Ascending aorta (tissue), 2 donors: Measurements from ENCODE around the gene ZKSCAN3. TPM values are rescaled to one million over a fixed set of nuclear protein-coding genes. Genes with fewer than 3 reads are reported as not detected.

Experiments used
- DNase-seq, 2 donors: peaks; one replicate each; pipeline ENCODE4 v3.0.0-alpha.2; 2019; ENCODE audit warnings: low spot score in 2 of 2
- H3K27ac ChIP-seq, 2 donors: fragments of 200-600 bp; sonication (generic); one replicate each; pipeline ENCODE4 v1.5.1; 2016 to 2017; ENCODE audit warnings: mild to moderate bottlenecking in 1 of 2
- H3K27me3 ChIP-seq: fragments of 200-600 bp; sonication (generic); one replicate; pipeline ENCODE4 v1.5.1; 2017
- H3K36me3 ChIP-seq, 2 donors: fragments of 200-600 bp; sonication (generic); one replicate each; pipeline ENCODE4 v1.5.1; 2016
- H3K4me1 ChIP-seq, 2 donors: fragments of 200-600 bp; sonication (generic); one replicate each; pipeline ENCODE4 v1.5.1; 2016 to 2017; ENCODE audit warnings: mild to moderate bottlenecking in 1 of 2
- H3K4me3 ChIP-seq, 2 donors: fragments of 200-600 bp; sonication (generic); one replicate each; pipeline ENCODE4 v1.5.1; 2016 to 2017; ENCODE audit warnings: mild to moderate bottlenecking in 1 of 2
- H3K9me3 ChIP-seq, 2 donors: fragments of 200-600 bp; sonication (generic); one replicate each; pipeline ENCODE4 v1.5.1; 2016
- intact Hi-C: fragments of 100-400 bp; cut with DNase I; formaldehyde crosslinking; loops from one replicate; pipeline ENCODE4 v1.15.1; 2023
- total RNA-seq: library from RNA; depleted of rRNA; stranded (reverse); fragments of >200 nt; gene quantifications from one replicate; pipeline ENCODE4 v1.1.0, GENCODE V29; 2016
- TF ChIP-seq, protein P1 (sequence below), 3 experiments: fragments of 200-600 bp in 2 of 3; fragments of 450-650 bp in 1 of 3; sonication (generic) in 2 of 3; IDR thresholded peaks; one replicate each; pipeline ENCODE4 v1.5.1; 2016 to 2019; ENCODE audit warnings: antibody characterized with exemption in 3 of 3, mild to moderate bottlenecking in 1 of 3, moderate library complexity in 1 of 3

Gene ZKSCAN3
- total RNA-seq, 1 donor from 2014 or later: 0.21 TPM

DNA sequence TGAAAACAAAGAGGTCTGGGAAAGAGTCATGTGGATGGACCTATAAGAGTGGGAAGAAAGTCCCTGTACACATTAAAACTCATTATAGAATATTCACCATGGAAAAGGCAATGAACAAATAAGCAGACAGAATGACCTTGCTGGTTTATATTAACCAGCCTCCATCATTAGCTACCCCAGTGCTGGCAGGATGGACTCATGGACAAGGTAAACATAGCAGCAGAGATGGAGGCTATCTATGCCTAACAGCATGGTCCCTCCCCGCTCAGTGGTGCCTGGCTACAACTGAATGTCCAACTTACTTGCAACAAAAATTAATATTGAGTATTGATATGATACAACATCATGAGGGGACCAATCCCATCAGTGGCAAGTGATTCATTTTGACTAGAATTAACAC is 4.5 kb upstream of the ZKSCAN3 start:
- Histone ChIP-seq H3K9me3 (no peaks in the 10 kb centered on the region), H3K36me3 (no peaks in the 10 kb centered on the region), H3K4me1 (no peaks in the 10 kb centered on the region), H3K4me3 (no peak overlapping the region), H3K27me3 (no peaks in the 10 kb centered on the region), H3K27ac (no peak overlapping the region)
- intact Hi-C loops: no loop called here
- no peak for DNase-seq
- TF ChIP-seq, protein P1, sequence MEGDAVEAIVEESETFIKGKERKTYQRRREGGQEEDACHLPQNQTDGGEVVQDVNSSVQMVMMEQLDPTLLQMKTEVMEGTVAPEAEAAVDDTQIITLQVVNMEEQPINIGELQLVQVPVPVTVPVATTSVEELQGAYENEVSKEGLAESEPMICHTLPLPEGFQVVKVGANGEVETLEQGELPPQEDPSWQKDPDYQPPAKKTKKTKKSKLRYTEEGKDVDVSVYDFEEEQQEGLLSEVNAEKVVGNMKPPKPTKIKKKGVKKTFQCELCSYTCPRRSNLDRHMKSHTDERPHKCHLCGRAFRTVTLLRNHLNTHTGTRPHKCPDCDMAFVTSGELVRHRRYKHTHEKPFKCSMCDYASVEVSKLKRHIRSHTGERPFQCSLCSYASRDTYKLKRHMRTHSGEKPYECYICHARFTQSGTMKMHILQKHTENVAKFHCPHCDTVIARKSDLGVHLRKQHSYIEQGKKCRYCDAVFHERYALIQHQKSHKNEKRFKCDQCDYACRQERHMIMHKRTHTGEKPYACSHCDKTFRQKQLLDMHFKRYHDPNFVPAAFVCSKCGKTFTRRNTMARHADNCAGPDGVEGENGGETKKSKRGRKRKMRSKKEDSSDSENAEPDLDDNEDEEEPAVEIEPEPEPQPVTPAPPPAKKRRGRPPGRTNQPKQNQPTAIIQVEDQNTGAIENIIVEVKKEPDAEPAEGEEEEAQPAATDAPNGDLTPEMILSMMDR (IDR thresholded peaks at IDR 0.05): no peak

DNA sequence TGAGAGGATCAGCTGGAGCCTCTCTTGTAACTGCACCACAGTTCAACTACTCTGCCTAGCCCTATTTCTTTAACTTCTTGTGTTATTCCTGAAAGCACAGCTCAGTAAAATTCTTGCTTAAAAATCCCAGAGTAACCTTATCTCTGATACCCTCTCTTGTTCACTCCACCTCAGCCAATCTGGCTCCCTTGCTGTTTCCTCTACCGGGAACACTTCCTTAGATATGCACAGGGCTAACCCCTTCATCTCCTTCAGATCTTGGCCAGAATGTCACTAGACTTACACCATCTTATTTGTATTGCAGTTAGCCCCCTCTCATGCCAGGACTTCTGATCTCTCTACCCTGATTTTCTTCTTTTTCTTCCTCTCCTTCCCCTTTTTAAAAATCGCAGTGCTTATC is 2.6 kb upstream of the ZKSCAN3 start:
- Histone ChIP-seq H3K4me3 (no peak overlapping the region), H3K27me3 (no peaks in the 10 kb centered on the region), H3K27ac (no peak overlapping the region), H3K4me1 (peaks cover 0 to 7% of the 10 kb centered on the region in 2 donors), H3K9me3 (no peaks in the 10 kb centered on the region), H3K36me3 (no peaks in the 10 kb centered on the region)
- TF ChIP-seq, protein P1 (IDR thresholded peaks at IDR 0.05): no peak
- no peak for DNase-seq
- intact Hi-C loops: no loop called here

DNA sequence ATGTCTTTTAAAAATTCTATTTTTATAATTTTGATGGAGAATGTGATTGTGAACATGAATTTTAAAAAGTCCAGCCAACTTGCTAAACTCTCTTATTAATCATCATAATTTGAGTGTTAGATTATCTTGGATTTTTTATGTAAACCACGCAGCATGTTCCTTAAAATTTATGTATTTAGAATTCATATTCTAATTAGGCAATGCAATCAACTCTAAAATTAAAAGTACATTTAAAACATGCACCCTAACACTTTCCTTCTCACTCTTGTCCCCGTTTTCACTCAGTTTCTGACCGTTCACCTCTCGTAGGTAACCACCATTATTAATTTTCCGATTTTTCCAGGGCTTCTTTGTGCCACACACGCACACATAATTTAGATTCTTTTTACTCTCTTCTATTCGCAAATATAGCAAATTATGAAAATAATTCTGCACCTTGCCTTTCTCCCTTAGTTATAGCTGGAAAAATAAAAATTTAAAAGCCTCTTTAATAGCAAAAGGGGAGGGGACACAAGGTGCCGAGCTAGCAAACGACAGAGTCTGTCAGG is 329 bp upstream of the ZKSCAN3 start:
- H3K4me3 ChIP-seq: peak overlapping the region; percentile 64 to 90
- H3K9me3 ChIP-seq: no peaks in the 10 kb centered on the region
- H3K27ac ChIP-seq: peak overlapping the region; percentile 50 to 60
- DNase-seq: no peak
- intact Hi-C loops: loop anchor here (1.0 kb wide), 1 partner anchor 13 kb away; the partner anchor contains the start of gene ZSCAN31
- TF ChIP-seq, protein P1 (IDR thresholded peaks at IDR 0.05): no peak
- H3K4me1 ChIP-seq: peaks cover 0 to 7% of the 10 kb centered on the region in 2 donors
- H3K36me3 ChIP-seq: no peaks in the 10 kb centered on the region
- H3K27me3 ChIP-seq: no peaks in the 10 kb centered on the region

DNA sequence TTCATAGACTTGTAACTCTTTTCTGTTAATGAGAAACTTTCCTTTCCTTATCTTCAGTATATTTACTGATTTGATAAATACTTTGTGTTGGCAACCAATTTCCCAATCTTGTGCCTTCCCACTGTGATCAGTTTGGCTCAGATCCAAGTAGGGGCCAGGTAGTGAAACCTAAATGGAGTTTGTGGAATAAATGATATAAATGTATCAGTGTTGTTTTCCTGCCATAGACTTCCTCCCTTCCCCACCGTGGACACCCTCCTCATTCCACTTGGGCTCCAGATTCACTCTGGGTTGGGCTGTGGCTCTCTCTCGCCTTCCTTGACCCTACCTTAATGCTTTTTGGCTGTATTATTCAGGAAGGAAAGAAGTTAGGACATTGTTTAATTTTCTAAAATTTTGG is 1.3 kb downstream of the ZKSCAN3 start:
- TF ChIP-seq, protein P1 (IDR thresholded peaks at IDR 0.05): no peak
- no peak for DNase-seq
- Histone ChIP-seq H3K9me3 (no peaks in the 10 kb centered on the region), H3K27me3 (no peaks in the 10 kb centered on the region), H3K4me1 (peaks cover 0 to 10% of the 10 kb centered on the region in 2 donors), H3K36me3 (no peaks in the 10 kb centered on the region), H3K4me3 (peak overlapping the region in 1 of 2 donors; percentile 90), H3K27ac (peak overlapping the region in 1 of 2 donors; percentile 2)
- intact Hi-C loops: loop anchor here (2.0 to 10.0 kb wide), 2 partner anchors 84 to 1166 kb away; partner anchors contain the start of gene ZSCAN26

DNA sequence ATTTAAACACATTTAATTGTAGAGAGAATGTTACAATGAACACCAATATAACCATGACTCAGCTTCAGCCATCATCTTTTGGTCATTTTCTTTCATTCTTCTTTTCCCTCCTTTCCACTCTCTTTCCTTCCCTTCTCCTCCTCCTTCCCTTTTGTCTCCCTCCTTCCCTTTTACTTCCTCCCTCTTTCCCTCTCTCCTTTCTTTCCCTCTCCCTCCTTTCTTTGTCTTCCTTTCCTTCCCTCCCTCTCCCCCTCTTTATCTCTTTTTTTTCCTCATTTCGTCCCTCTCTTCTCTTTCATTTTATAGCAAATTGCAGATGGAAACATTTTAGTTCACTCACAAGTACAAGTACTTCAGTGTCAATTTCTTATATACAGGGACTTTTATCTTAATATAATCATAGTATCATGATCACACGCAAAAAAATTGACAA is 1.8 kb downstream of the ZKSCAN3 start:
- no peaks in the 10 kb centered on the region for H3K9me3 ChIP-seq
- DNase-seq: no peak
- TF ChIP-seq, protein P1 (IDR thresholded peaks at IDR 0.05): no peak

More for the DNA sequence above, 1.8 kb downstream of the ZKSCAN3 start:
- Histone ChIP-seq H3K4me3 (peak overlapping the region in 1 of 2 donors; percentile 90), H3K4me1 (peaks cover 0 to 13% of the 10 kb centered on the region in 2 donors), H3K36me3 (no peaks in the 10 kb centered on the region), H3K27me3 (no peaks in the 10 kb centered on the region), H3K27ac (no peak overlapping the region)
- intact Hi-C loops: loop anchor here (2.0 to 10.0 kb wide), 2 partner anchors 85 to 1167 kb away; partner anchors contain the start of gene ZSCAN26
